GM10266 (cell line): ENCODE measurements around the gene ZMAT5.

ENCODE experiments used
- DNase-seq: peaks from one replicate; pipeline ENCODE4 v3.0.0; 2012; ENCODE audit errors: extremely low spot score
- TF ChIP-seq, protein P1 (sequence below): IDR thresholded peaks from 2 replicates; pipeline ENCODE4 v1.5.1; 2012; ENCODE audit warnings: mild to moderate bottlenecking, low read depth; ENCODE audit not compliant: control insufficient read depth, insufficient read depth; ENCODE audit errors: missing control alignments

ZMAT5 gene

GRCh38 chr22:29684244-29684643 is 82.6 kb downstream of the ZMAT5 start:
- TF ChIP-seq, protein P1, sequence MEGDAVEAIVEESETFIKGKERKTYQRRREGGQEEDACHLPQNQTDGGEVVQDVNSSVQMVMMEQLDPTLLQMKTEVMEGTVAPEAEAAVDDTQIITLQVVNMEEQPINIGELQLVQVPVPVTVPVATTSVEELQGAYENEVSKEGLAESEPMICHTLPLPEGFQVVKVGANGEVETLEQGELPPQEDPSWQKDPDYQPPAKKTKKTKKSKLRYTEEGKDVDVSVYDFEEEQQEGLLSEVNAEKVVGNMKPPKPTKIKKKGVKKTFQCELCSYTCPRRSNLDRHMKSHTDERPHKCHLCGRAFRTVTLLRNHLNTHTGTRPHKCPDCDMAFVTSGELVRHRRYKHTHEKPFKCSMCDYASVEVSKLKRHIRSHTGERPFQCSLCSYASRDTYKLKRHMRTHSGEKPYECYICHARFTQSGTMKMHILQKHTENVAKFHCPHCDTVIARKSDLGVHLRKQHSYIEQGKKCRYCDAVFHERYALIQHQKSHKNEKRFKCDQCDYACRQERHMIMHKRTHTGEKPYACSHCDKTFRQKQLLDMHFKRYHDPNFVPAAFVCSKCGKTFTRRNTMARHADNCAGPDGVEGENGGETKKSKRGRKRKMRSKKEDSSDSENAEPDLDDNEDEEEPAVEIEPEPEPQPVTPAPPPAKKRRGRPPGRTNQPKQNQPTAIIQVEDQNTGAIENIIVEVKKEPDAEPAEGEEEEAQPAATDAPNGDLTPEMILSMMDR: no peak

GRCh38 chr22:29683536-29683935 is 83.3 kb downstream of the ZMAT5 start:
- TF ChIP-seq, protein P1: no peak

More at GRCh38 chr22:29684244-29684643, 82.6 kb downstream of the ZMAT5 start:
- no peak for DNase-seq

More at GRCh38 chr22:29683536-29683935, 83.3 kb downstream of the ZMAT5 start:
- no peak for DNase-seq
